GM06990 (cell line): Measurements from ENCODE around the gene WDR72.

Experiments
- DNase-seq: peaks from one replicate; pipeline ENCODE4 v3.0.0-alpha.2; 2011; ENCODE audit not compliant: insufficient read length; ENCODE audit errors: extremely low read depth
- H3K27me3 ChIP-seq: replicated peaks from 2 replicates; pipeline ENCODE4 v1.6.0; 2011; ENCODE audit warnings: low read length; ENCODE audit not compliant: control insufficient read depth, insufficient read depth
- H3K36me3 ChIP-seq: 2 replicates; pipeline ENCODE4 v1.5.1; 2011; ENCODE audit warnings: low read length; ENCODE audit not compliant: control insufficient read depth, insufficient read depth
- H3K4me3 ChIP-seq: replicated peaks from 2 replicates; pipeline ENCODE4 v1.5.1; 2011; ENCODE audit warnings: low read depth, mild to moderate bottlenecking, control low read depth, low read length
- TF ChIP-seq, protein P1 (sequence below): IDR thresholded peaks from 2 replicates; pipeline ENCODE4 v1.5.1; 2011; ENCODE audit warnings: low read length, control low read depth, mild to moderate bottlenecking, inconsistent platforms; ENCODE audit not compliant: insufficient read depth, poor library complexity, severe bottlenecking

The WDR72 gene

DNA sequence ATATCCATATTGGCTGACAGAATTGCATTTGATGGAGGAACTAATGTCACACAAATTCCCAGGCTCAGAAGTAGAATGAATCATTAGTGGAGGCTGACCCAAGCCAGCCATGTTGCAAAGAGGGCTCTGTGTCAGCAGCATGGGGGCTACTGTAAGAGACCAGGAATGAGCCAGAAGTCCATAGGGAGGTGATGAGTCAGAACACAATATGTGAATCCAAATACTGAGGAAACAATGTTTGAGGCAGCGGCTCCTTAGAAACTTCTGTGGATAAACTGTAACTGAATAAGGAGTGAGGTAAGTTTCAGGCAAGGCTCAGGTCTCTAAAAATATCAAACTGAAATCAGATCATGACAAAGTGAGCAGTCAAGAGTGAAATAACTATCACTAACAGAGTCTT lies 170.7 kb downstream of the WDR72 start:
- no peak for DNase-seq
- TF ChIP-seq, protein P1, sequence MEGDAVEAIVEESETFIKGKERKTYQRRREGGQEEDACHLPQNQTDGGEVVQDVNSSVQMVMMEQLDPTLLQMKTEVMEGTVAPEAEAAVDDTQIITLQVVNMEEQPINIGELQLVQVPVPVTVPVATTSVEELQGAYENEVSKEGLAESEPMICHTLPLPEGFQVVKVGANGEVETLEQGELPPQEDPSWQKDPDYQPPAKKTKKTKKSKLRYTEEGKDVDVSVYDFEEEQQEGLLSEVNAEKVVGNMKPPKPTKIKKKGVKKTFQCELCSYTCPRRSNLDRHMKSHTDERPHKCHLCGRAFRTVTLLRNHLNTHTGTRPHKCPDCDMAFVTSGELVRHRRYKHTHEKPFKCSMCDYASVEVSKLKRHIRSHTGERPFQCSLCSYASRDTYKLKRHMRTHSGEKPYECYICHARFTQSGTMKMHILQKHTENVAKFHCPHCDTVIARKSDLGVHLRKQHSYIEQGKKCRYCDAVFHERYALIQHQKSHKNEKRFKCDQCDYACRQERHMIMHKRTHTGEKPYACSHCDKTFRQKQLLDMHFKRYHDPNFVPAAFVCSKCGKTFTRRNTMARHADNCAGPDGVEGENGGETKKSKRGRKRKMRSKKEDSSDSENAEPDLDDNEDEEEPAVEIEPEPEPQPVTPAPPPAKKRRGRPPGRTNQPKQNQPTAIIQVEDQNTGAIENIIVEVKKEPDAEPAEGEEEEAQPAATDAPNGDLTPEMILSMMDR: no peak
- no peaks in the 10 kb centered on the region for H3K27me3 ChIP-seq
- no peaks in the 10 kb centered on the region for H3K36me3 ChIP-seq
- no peak overlapping the region for H3K4me3 ChIP-seq

DNA sequence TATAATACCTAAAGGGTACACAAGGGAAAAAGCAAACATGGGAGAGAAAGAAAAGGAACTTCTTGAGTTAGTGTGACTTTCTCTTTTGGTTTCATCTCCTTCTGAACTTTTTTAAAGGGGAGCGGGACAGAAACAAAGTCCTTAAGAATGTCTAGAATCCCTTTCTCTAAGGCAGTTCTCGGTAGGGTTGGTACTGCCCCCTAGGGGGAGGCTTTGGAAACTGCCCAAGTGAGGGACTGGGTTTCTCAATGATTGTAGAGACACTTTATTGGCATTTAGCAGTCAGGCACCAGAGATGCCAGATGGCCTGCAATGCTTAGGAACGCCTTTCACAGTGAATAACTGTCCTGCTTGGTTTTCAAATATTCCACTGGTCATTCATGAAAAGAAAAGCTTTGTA lies 172.7 kb downstream of the WDR72 start:
- no peak for DNase-seq
- H3K4me3 ChIP-seq: no peak overlapping the region

DNA sequence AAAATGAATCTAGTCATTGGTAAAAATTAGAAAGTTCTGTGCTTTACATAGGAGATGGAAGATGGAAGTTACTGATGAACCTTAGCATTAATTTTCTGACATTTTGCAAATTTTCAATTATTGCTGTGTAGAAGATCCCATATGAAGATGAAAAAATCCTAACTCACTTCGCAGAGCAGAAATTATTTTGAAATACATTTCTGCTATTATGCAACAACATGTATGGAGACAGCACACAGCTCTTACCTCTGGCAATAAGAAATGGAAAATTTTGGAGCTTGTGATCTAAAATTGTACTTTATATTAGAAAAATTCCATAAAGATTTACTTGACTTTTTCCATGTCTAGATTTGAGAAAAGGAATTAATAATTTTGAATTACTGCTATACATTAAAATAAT lies 177.9 kb downstream of the WDR72 start:
- no peaks in the 10 kb centered on the region for H3K27me3 ChIP-seq
- no peak for DNase-seq
- TF ChIP-seq, protein P1: no peak
- no peaks in the 10 kb centered on the region for H3K36me3 ChIP-seq
- H3K4me3 ChIP-seq: no peak overlapping the region

More for the DNA sequence above, 172.7 kb downstream of the WDR72 start:
- no peaks in the 10 kb centered on the region for H3K36me3 ChIP-seq
- TF ChIP-seq, protein P1: peak; percentile 71
- no peaks in the 10 kb centered on the region for H3K27me3 ChIP-seq

DNA sequence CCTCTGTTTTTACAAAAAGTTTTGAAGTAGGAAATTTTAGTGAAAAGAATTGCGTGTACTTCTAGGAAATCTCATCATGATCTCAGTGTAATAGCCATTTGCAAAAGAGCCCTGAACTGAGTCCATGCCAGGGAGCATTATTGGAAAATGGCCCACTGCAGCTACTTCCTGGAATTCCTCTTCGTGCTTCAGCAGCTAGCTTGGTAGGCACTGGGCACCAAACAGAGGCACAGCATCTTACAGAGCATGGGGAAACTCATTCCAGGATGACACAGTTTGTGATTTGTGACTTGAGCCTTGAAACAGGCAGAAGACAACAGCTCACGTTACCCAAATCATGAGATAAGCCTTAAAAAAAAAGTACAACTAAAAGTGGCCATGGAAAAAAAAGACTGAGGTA lies 179.1 kb downstream of the WDR72 start:
- Histone ChIP-seq H3K4me3 (no peak overlapping the region), H3K36me3 (no peaks in the 10 kb centered on the region), H3K27me3 (no peaks in the 10 kb centered on the region)
- TF ChIP-seq, protein P1: no peak
- no peak for DNase-seq

DNA sequence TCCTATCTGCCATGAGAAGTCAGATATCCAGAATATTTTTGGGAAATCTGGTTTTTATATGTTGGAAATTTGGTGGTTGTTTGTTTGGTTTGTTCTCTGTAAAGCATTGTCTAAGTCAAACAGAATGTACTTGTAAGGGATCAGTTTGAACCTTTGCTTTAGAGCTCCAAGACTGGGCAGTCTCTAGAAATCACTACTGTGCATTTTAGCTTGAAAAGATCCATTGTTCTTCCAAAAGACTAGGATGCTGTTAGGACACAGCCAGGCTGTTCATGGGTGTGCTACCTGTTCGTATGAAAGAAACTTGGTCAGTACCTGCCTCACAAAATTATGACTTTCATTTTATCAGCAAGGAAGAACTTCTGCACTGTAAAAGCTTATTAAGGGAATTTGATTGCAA lies 182.6 kb downstream of the WDR72 start:
- no peak for DNase-seq
- TF ChIP-seq, protein P1: no peak
- H3K4me3 ChIP-seq: no peak overlapping the region
- H3K36me3 ChIP-seq: no peaks in the 10 kb centered on the region
- H3K27me3 ChIP-seq: no peaks in the 10 kb centered on the region

DNA sequence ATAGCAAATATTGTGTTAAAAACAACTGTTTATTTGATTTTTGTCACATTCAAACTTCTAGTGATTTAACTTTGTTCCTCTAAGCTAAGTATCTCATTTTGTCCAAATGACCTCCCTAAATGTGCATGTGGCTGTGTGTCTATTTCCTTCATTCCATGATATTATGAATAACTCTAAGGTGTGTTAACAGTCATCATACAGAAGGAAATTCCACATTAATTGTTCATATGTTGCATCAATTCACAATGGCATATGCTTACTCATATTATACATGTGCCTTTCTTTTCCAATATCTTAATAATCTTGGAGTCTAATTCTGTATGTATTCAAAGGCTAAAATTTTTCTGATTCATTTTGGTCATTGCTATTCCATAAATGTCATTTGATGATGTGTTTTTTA lies 186.4 kb downstream of the WDR72 start:
- TF ChIP-seq, protein P1: no peak
- H3K4me3 ChIP-seq: no peak overlapping the region
- no peaks in the 10 kb centered on the region for H3K27me3 ChIP-seq
- no peaks in the 10 kb centered on the region for H3K36me3 ChIP-seq
- no peak for DNase-seq
